AG10803 (cell line): ENCODE data around the gene VPS8.
A peak's percentile ranks its signal among the peaks of the same experiment; 100 is the strongest.

ENCODE experiments used
- DNase-seq: peaks from one replicate; pipeline ENCODE4 v3.0.0; 2010; ENCODE audit warnings: low read depth
- H3K4me3 ChIP-seq: 2 replicates; pipeline ENCODE4 v1.5.1; 2011; ENCODE audit warnings: mild to moderate bottlenecking, low read length, control low read depth
- CTCF ChIP-seq: conservative IDR thresholded peaks from 2 replicates; pipeline ENCODE4 v1.5.1; 2011; ENCODE audit warnings: mild to moderate bottlenecking, low read length, control low read depth, inconsistent platforms

Gene VPS8

DNA sequence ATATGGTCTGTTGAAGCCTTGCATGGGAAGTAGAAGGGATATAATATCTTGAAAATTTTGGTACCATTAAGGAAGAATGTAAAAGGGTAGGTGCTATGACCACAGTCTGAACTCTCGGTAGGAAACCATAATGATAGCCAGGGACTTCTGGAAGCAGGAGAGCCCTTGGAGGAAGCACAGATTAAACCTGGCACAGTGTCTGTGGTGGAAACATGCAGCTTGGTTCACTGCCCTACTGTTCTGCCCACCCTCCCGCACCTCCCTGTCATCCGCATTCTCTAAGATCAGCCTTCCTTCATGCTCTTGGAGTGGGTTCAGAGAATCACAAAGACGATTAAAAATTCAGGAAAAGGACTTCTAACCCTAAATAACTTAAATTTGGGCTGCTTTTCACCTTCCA lies 20.9 kb downstream of the VPS8 start:
- H3K4me3 ChIP-seq, result no peak overlapping the region
- no peak for TF ChIP-seq CTCF
- no peak for DNase-seq

DNA sequence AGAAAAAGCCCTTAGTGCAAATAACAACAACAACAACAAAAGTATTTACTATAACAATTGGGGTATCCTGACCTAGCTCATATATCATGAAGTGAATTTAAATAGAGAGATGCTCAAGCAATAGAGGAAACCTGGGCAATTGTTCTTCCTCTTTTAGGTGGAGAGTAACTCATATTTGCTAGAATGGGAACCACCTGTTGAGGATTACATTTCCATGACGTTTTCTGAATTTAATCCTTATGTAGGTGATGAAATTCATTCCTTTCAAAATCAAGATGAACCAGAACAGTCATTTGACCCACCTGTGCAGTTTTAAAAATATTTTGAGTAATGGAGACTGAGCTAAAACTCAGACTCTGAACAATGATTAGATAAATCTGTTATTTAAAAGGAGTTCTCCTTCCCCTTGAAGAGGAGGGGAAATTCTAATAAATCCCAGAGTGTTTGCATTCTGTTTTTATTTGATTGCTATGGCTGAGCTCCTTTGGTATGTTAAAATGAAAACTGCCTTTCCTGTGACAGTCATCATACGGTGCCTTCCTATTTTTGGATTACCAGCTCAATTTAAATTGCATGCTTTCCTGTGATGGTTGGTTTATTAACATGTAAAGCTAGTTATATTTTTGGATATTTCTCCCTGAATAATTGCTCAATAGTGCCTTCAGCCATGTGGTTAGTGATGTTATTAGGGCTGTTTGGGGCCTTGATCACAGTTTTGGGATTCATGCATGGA lies 24.3 kb downstream of the VPS8 start:
- no peak for DNase-seq
- no peak overlapping the region for H3K4me3 ChIP-seq
- no peak for TF ChIP-seq CTCF

DNA sequence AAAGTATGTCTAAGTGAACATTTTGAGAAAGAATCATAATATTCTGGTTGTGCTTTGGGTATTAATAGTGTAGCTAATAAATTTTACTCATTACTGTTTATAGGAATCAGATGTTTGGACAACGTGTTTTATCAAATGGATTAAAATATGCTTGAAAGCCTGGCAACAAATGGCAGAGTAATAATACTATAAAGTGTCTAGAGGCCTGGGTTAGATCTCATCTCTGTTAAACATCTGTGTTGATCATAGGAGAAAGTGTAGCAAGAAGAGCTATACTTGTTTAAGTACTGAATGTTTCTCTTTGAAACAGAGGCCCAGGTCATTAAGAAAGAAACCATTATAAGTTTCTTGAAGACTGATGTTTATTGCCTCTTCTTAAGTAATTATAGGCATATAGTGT lies 30.5 kb downstream of the VPS8 start:
- no peak for TF ChIP-seq CTCF
- H3K4me3 ChIP-seq, result no peak overlapping the region
- DNase-seq, result peak; percentile 1

- TF ChIP-seq CTCF, result no peak
- no peak overlapping the region for H3K4me3 ChIP-seq
- DNase-seq, result no peak
Measured at GRCh38 chr3:184845819-184846218, 33.9 kb downstream of the VPS8 start.

DNA sequence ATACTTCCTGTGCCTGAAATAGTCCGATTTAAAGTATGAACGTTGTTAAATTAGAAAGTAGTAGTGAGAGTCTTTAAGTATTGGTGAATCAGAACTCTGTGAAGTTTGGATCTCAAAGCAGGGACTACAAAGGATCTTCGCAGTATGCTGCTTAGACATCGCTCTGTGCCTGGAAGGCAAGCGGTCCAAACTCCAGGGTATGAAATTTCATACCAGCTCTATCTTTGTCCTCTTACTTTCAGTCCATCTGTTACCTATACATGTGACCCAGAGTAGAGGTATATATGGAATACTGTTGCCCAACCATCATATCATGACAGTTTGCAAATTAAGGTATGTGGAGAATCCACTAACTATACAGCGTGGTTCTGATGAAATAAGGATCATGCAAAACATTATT lies 34.5 kb downstream of the VPS8 start:
- no peak overlapping the region for H3K4me3 ChIP-seq
- no peak for DNase-seq
- no peak for TF ChIP-seq CTCF

- no peak for TF ChIP-seq CTCF
- H3K4me3 ChIP-seq, result no peak overlapping the region
- DNase-seq, result no peak
Measured at GRCh38 chr3:184848934-184849333, 37.0 kb downstream of the VPS8 start.

GRCh38 chr3:184850201-184850600 lies 38.2 kb downstream of the VPS8 start:
- TF ChIP-seq CTCF, result no peak
- H3K4me3 ChIP-seq, result no peak overlapping the region
- DNase-seq, result no peak
